GM19463 (cell line): ENCODE measurements around the gene NR2F2.

Source experiments
- ATAC-seq: cut with Tn5 transposase; IDR thresholded peaks from one replicate; pipeline ENCODE4 v1.9.1; 2021; ENCODE audit warnings: mild to moderate bottlenecking, moderate library complexity; ENCODE audit not compliant: unreplicated experiment

NR2F2 gene

DNA sequence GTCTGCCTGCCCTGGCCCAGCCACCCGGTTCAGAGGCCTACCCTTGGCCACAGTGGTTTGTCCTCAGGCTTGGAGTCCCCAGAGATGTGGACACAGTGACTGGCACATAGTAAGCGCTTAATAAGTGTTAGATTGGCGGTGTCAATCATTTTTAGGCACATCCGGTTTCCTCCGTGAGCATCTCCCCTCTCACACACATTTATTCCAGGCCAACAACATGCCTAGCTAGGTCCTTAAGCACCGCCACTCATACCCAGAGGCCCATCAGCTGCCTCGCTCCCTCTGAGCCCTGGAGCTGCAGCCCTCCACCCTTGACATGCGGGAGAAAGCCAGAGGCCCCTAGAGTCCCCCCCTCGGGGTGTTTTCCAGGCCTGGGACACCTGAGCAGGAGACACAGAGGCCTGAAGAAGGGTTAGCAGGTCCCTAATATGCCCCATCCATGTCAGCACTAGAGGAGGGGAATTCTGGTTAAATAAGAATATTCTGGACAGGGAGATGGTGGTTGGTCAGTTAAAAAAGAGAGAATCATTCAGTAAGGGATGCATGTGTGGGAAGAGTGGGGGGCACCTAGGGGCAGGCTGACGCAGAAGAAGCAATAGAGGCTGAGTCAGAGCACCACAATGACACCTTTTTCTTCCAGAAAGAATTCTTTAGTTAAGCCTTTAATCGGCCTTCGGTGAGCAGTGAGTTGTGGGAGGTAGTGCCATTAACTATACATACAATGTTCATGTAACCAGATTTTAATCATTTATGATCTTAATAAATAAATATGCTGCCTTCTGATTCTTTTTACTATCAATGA is 22.3 kb downstream of the NR2F2 start:
- no peak for ATAC-seq

DNA sequence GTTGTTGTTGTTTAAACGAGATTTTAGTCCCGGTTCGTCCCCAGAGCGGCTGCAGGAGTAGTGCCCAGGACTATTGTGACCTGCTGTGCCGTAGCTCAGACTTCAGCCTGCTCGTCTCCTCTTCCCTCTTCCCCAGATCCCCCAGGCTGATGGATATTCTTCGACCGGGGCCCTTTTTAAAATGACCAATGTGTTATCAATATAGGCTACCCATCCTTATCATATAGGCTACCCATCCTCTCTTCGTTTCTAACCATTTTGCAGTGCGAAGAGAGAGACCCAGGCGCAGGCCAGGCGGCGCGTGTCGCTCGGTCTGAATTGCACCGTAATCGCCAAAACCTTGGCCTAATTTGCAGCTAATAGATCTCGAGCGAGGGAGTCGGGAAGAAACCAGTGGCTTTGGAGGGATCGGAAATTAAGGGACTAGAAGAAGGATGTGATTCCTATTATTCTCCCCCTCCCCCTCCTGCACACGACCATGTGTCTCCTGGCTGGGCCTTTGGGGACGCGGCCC is 23.0 kb downstream of the NR2F2 start:
- no peak for ATAC-seq

- no peak for ATAC-seq
Measured at GRCh38 chr15:96353930-96354730, 23.6 kb downstream of the NR2F2 start.

- no peak for ATAC-seq
Measured at GRCh38 chr15:96354731-96355567, 24.4 kb downstream of the NR2F2 start.

DNA sequence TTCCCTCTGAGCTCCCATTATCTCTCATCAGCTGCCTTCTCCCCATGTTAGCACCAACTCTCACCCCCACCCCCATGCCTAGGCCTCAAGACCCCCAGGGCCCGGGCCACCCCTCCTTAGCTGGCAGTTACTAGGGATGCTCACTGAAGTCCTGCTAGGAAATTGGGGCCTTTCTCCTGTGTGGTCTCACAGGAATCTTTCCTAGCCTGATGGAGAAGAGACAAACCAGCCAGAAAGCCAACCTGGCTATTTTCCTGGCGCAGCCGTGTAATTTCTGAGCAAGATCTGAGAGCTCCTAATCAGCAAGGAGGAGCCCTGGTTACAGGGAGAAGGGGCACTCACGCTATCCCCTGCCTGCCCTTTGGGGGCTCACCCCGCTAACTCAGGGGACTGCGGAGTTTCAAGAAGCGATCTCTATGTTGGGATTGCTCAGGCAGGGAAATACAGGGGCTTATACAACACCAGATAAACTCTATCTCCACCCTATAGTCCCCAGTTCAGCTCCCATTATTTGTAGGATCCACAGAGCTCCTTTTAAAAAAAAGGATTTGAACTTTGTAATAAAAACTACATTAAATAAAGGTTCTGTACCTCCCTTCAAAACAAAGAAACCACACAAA is 25.2 kb downstream of the NR2F2 start:
- no peak for ATAC-seq

GRCh38 chr15:96356494-96357455 is 26.3 kb downstream of the NR2F2 start:
- ATAC-seq, result peak; percentile 51

GRCh38 chr15:96358001-96358801 is 27.7 kb downstream of the NR2F2 start:
- ATAC-seq, result no peak

- ATAC-seq, result no peak
Measured at GRCh38 chr15:96358821-96359615, 28.5 kb downstream of the NR2F2 start.

- no peak for ATAC-seq
Measured at GRCh38 chr15:96359616-96360521, 29.4 kb downstream of the NR2F2 start.

DNA sequence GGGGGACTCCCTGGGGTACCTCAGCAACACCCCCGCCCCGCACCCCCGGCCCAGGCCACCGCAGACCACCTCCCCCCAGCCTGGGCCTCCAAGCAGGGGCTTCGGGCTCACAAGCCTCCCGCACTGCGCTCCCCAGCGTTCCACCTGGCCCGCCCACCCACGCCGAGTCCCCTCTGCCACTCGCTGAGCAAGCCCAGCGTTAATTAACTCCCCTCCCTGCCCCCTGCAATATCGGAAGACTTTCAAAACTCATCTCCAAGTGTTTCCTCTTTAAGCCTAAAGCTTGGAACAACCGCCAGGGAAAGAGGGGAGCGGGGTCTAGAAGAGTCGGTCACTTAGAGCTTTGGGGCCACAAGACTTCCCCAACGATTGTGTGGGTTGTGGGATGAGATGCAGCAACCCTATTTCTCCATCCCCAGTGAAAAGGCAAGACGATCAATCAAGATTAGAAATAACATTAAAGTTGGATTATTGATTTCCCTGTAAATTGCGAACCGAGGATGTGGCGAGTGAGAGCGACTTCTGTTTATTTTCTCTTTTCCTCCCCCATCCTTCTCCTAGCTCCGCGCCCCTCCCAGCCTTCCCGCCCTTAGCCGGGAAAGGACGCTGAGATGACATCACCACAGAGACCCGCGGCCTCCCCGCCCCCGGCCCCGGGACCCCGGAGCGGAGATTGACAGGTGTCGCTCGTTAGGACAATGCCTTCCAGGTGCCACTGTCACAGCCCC is 30.2 kb downstream of the NR2F2 start:
- ATAC-seq, result no peak

GRCh38 chr15:96361309-96362010 is 31.0 kb downstream of the NR2F2 start:
- ATAC-seq, result no peak

DNA sequence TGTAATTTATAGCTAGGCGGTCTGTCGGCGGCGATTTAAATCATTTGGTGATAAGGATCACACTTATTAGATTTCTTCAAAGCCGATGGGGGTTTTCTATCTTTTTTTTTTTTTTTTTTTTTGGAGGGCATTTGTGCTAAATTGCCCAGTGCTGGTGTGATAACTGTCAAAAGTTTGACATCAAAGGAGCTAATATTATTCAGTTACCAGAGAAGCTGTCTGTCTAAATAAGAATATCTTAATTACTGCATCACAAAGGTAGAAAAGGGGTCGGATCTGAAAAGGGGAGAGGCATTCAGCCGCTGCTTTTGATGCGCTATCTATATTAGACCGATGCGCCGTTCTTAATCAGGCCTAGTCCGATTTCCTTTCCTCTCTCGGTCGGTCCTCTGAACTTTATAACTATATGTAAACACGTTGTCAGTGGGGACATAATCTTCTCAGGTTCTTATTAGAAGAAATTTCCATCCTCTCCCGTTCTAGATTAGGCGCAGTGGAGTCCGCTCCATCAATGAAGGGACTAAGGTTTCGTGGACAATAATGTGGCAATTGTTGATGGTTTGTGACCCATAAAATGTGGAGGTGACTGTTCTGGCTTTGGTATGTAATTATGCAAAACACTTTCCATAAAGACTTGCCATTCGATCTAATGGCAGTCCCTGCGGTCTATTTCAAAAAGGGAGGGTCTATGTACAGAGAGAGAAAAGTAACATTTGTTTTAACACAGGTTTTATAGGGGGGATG is 31.7 kb downstream of the NR2F2 start:
- ATAC-seq, result no peak

DNA sequence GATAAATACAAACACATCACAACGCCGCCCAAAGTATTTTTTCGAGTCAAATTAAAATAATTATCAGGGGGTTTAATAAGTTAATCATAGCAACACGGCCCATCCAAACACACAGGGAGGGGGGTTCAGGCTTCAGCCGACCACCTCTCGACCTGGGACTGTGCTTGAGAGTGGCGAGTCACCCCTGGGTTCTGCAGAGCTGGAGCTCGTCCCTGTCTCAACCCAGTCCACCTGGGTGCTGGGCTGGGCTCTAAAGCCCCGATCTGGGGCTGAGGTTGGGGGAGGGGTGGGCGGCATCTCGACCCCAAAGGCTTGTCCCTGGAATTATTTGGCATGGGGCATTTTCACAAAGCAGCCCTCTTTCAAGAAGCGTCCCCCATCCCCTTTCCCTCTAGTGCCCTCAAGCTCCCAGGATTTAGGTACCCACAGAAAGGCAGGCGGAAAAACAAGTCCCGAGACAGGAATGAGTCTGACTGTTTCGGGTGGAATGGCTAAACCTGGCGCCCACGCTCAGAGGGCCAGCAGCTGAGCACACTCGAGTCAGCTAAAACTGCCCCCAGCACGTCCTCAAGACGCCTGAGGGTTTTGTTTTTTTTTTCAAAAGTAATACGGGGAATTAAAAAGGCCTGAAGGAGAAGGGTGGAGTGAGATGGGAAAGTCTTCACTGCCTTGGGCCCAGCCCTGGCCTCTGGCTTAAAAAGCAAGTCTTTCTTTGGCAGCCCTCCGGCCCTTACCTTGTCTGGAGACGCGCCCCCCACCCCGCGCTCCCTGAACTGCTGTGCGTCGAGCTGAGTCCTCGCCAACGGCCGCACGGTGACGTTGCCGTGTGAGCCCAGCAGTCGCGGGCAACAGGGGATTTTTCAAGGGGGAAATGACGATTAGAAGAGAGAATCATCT is 32.5 kb downstream of the NR2F2 start:
- ATAC-seq, result no peak

DNA sequence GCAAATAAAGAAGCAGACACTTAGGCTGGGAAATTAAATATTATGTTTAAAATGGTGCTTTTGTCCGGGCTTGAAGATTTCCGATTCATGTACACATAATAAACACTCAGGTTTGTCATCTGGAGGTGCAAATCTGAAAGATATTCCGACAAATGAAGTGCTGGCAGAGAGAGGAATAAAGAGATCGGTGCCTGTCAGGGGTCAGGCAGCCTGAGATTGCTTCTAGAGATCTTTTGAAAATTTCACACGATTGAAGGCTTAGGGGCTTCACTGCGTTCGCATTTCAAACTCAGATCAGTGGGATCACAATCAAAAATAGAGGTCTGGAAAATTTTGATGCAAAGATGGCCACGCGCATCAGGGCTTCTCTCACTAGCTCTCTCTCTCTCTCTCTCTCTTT is 33.2 kb downstream of the NR2F2 start:
- ATAC-seq, result no peak
